GM04503 (cell line): ENCODE data around the gene CGREF1.
"Not testable (repeated sequence)": the region's sequence is repeated elsewhere in the genome, so short reads cannot be mapped to it uniquely, and the experiment has no call there.

ENCODE experiments used
- DNase-seq: peaks from one replicate; pipeline ENCODE4 v3.0.0-alpha.2; 2012; ENCODE audit warnings: low read depth

CGREF1 gene

GRCh38 chr2:27137322-27137935 is 18.5 kb upstream of the CGREF1 start:
- no peak for DNase-seq

- DNase-seq, result no peak
Observed at GRCh38 chr2:27136751-27137150, 17.8 kb upstream of the CGREF1 start.

- DNase-seq, result no peak
Observed at GRCh38 chr2:27135478-27135955, 16.6 kb upstream of the CGREF1 start.

GRCh38 chr2:27134781-27135477 is 16.0 kb upstream of the CGREF1 start:
- DNase-seq, result no peak

GRCh38 chr2:27133905-27134780 is 15.2 kb upstream of the CGREF1 start, which contains the start of gene PREB:
TSS of gene PREB (minus strand) at chr2:27134636. CDS start at chr2:27134421, 215 bp downstream.
- peak; percentile 53 for DNase-seq

- no peak for DNase-seq
Observed at GRCh38 chr2:27133195-27133875, 14.4 kb upstream of the CGREF1 start.

- DNase-seq, result no peak
Observed at GRCh38 chr2:27131429-27131828, 12.5 kb upstream of the CGREF1 start.

- DNase-seq, result no peak
Observed at GRCh38 chr2:27130396-27130795, 11.5 kb upstream of the CGREF1 start.

- no peak for DNase-seq
Observed at GRCh38 chr2:27128668-27129571, 10.0 kb upstream of the CGREF1 start.

- DNase-seq, result no peak
Observed at GRCh38 chr2:27127883-27128667, 9.1 kb upstream of the CGREF1 start.

GRCh38 chr2:27126252-27126710 is 7.4 kb upstream of the CGREF1 start:
- DNase-seq, result no peak

- DNase-seq, result no peak
Observed at GRCh38 chr2:27125104-27125503, 6.2 kb upstream of the CGREF1 start.

- no peak for DNase-seq
Observed at GRCh38 chr2:27123302-27124150, 4.6 kb upstream of the CGREF1 start, which contains the start of gene ABHD1. TSS of gene ABHD1 (plus strand) at chr2:27123815. CDS start at chr2:27123949, 134 bp downstream.

GRCh38 chr2:27122791-27123190 is 3.9 kb upstream of the CGREF1 start:
- DNase-seq, result no peak

GRCh38 chr2:27121906-27122305 is 3.0 kb upstream of the CGREF1 start:
- no peak for DNase-seq

GRCh38 chr2:27119330-27119670 is 372 bp upstream of the CGREF1 start:
- DNase-seq, result not testable (repeated sequence)

GRCh38 chr2:27117995-27118524 is 868 bp downstream of the CGREF1 start:
- no peak for DNase-seq

- no peak for DNase-seq
Observed at GRCh38 chr2:27115519-27115918, 3.4 kb downstream of the CGREF1 start.
